ENCODE results near the gene IPO7.
A peak's percentile ranks its signal among the peaks of the same experiment; 100 is the strongest.

The IPO7 gene

GRCh38 chr11:9363954-9364912, 20.2 kb upstream of the IPO7 start:
- H3K4me3 ChIP-seq (ENCODE audit: low read depth, low read length), result peak overlapping the region; percentile 74
- no peaks in the 10 kb centered on the region for H3K36me3 ChIP-seq (ENCODE audit: insufficient read depth, low read length)
- peaks cover 32% of the 10 kb centered on the region for H3K4me1 ChIP-seq (ENCODE audit: control insufficient read depth, insufficient read depth, low read length, unreplicated experiment)
- H3K79me2 ChIP-seq (ENCODE audit: control insufficient read depth, insufficient read depth, low read length, unreplicated experiment), result no peaks in the 10 kb centered on the region
- peak overlapping the region; percentile 99 for H2AFZ ChIP-seq (ENCODE audit: low read length, unreplicated experiment)
- H3K27ac ChIP-seq (ENCODE audit: low read depth, low read length), result peak overlapping the region; percentile 93
- no peaks in the 10 kb centered on the region for H3K27me3 ChIP-seq (ENCODE audit: insufficient read depth, low read length)

GRCh38 chr11:9367551-9367950, 16.9 kb upstream of the IPO7 start:
- peak overlapping the region; percentile 28 for H2AFZ ChIP-seq (ENCODE audit: low read length, unreplicated experiment)
- H3K27ac ChIP-seq (ENCODE audit: low read depth, low read length), result peak overlapping the region; percentile 20; the same call in 1 of the 2 replicates
- H3K27me3 ChIP-seq (ENCODE audit: insufficient read depth, low read length), result no peaks in the 10 kb centered on the region
- no peaks in the 10 kb centered on the region for H3K79me2 ChIP-seq (ENCODE audit: control insufficient read depth, insufficient read depth, low read length, unreplicated experiment)
- H3K4me1 ChIP-seq (ENCODE audit: control insufficient read depth, insufficient read depth, low read length, unreplicated experiment), result peaks cover 22% of the 10 kb centered on the region
- no peaks in the 10 kb centered on the region for H3K36me3 ChIP-seq (ENCODE audit: insufficient read depth, low read length)
- no peak overlapping the region for H3K4me3 ChIP-seq (ENCODE audit: low read depth, low read length)

- Histone ChIP-seq H3K36me3 (ENCODE audit: insufficient read depth, low read length) (no peaks in the 10 kb centered on the region), H3K27me3 (ENCODE audit: insufficient read depth, low read length) (no peaks in the 10 kb centered on the region), H3K4me1 (ENCODE audit: control insufficient read depth, insufficient read depth, low read length, unreplicated experiment) (peaks cover 11% of the 10 kb centered on the region), H3K79me2 (ENCODE audit: control insufficient read depth, insufficient read depth, low read length, unreplicated experiment) (no peaks in the 10 kb centered on the region), H3K4me3 (ENCODE audit: low read depth, low read length) (no peak overlapping the region), H2AFZ (ENCODE audit: low read length, unreplicated experiment) (no peak overlapping the region), H3K27ac (ENCODE audit: low read depth, low read length) (peak overlapping the region; percentile 31; the same call in 1 of the 2 replicates)
Measured at GRCh38 chr11:9377036-9377435, 7.4 kb upstream of the IPO7 start.

- Histone ChIP-seq H3K27ac (ENCODE audit: low read depth, low read length) (no peak overlapping the region), H3K36me3 (ENCODE audit: insufficient read depth, low read length) (no peaks in the 10 kb centered on the region), H3K4me1 (ENCODE audit: control insufficient read depth, insufficient read depth, low read length, unreplicated experiment) (peaks cover 11% of the 10 kb centered on the region), H3K27me3 (ENCODE audit: insufficient read depth, low read length) (no peaks in the 10 kb centered on the region), H2AFZ (ENCODE audit: low read length, unreplicated experiment) (no peak overlapping the region), H3K79me2 (ENCODE audit: control insufficient read depth, insufficient read depth, low read length, unreplicated experiment) (no peaks in the 10 kb centered on the region), H3K4me3 (ENCODE audit: low read depth, low read length) (no peak overlapping the region)
Measured at GRCh38 chr11:9379041-9379440, 5.4 kb upstream of the IPO7 start.

GRCh38 chr11:9380773-9381172, 3.7 kb upstream of the IPO7 start:
- Histone ChIP-seq H3K27ac (ENCODE audit: low read depth, low read length) (no peak overlapping the region), H3K4me3 (ENCODE audit: low read depth, low read length) (no peak overlapping the region), H2AFZ (ENCODE audit: low read length, unreplicated experiment) (peak overlapping the region; percentile 10)

GRCh38 chr11:9385327-9385899, 961 bp downstream of the IPO7 start:
- Histone ChIP-seq H3K36me3 (ENCODE audit: insufficient read depth, low read length) (peaks cover 6% of the 10 kb centered on the region; the same call in 1 of the 2 replicates), H3K4me3 (ENCODE audit: low read depth, low read length) (peak overlapping the region; percentile 86), H3K27me3 (ENCODE audit: insufficient read depth, low read length) (no peaks in the 10 kb centered on the region), H2AFZ (ENCODE audit: low read length, unreplicated experiment) (no peak overlapping the region), H3K79me2 (ENCODE audit: control insufficient read depth, insufficient read depth, low read length, unreplicated experiment) (peaks cover 55% of the 10 kb centered on the region), H3K4me1 (ENCODE audit: control insufficient read depth, insufficient read depth, low read length, unreplicated experiment) (peaks cover 12% of the 10 kb centered on the region), H3K27ac (ENCODE audit: low read depth, low read length) (peak overlapping the region; percentile 86)

More at GRCh38 chr11:9380773-9381172, 3.7 kb upstream of the IPO7 start:
- peaks cover 14% of the 10 kb centered on the region for H3K79me2 ChIP-seq (ENCODE audit: control insufficient read depth, insufficient read depth, low read length, unreplicated experiment)
- peaks cover 11% of the 10 kb centered on the region for H3K4me1 ChIP-seq (ENCODE audit: control insufficient read depth, insufficient read depth, low read length, unreplicated experiment)
- no peaks in the 10 kb centered on the region for H3K27me3 ChIP-seq (ENCODE audit: insufficient read depth, low read length)
- H3K36me3 ChIP-seq (ENCODE audit: insufficient read depth, low read length), result no peaks in the 10 kb centered on the region; the same call in 1 of the 2 replicates

GRCh38 chr11:9386086-9386485, 1.6 kb downstream of the IPO7 start:
- Histone ChIP-seq H3K4me1 (ENCODE audit: control insufficient read depth, insufficient read depth, low read length, unreplicated experiment) (peaks cover 12% of the 10 kb centered on the region), H3K27ac (ENCODE audit: low read depth, low read length) (peak overlapping the region; percentile 86), H2AFZ (ENCODE audit: low read length, unreplicated experiment) (no peak overlapping the region), H3K4me3 (ENCODE audit: low read depth, low read length) (peak overlapping the region; percentile 86), H3K36me3 (ENCODE audit: insufficient read depth, low read length) (peaks cover 6% of the 10 kb centered on the region; the same call in 1 of the 2 replicates), H3K79me2 (ENCODE audit: control insufficient read depth, insufficient read depth, low read length, unreplicated experiment) (peaks cover 62% of the 10 kb centered on the region), H3K27me3 (ENCODE audit: insufficient read depth, low read length) (no peaks in the 10 kb centered on the region)

GRCh38 chr11:9386901-9387300, 2.4 kb downstream of the IPO7 start:
- Histone ChIP-seq H3K36me3 (ENCODE audit: insufficient read depth, low read length) (peaks cover 6% of the 10 kb centered on the region; the same call in 1 of the 2 replicates), H3K4me3 (ENCODE audit: low read depth, low read length) (peak overlapping the region; percentile 86), H3K4me1 (ENCODE audit: control insufficient read depth, insufficient read depth, low read length, unreplicated experiment) (peaks cover 12% of the 10 kb centered on the region), H3K79me2 (ENCODE audit: control insufficient read depth, insufficient read depth, low read length, unreplicated experiment) (peaks cover 70% of the 10 kb centered on the region), H3K27ac (ENCODE audit: low read depth, low read length) (peak overlapping the region; percentile 17; the same call in 1 of the 2 replicates), H3K27me3 (ENCODE audit: insufficient read depth, low read length) (no peaks in the 10 kb centered on the region), H2AFZ (ENCODE audit: low read length, unreplicated experiment) (no peak overlapping the region)

GRCh38 chr11:9396310-9396709, 11.9 kb downstream of the IPO7 start:
- H3K36me3 ChIP-seq (ENCODE audit: insufficient read depth, low read length), result peaks cover 9% of the 10 kb centered on the region; the same call in 1 of the 2 replicates
- H3K4me3 ChIP-seq (ENCODE audit: low read depth, low read length), result no peak overlapping the region
- H3K79me2 ChIP-seq (ENCODE audit: control insufficient read depth, insufficient read depth, low read length, unreplicated experiment), result peaks cover 98% of the 10 kb centered on the region
- H3K4me1 ChIP-seq (ENCODE audit: control insufficient read depth, insufficient read depth, low read length, unreplicated experiment), result peaks cover 20% of the 10 kb centered on the region
- no peak overlapping the region for H3K27ac ChIP-seq (ENCODE audit: low read depth, low read length)
- H3K27me3 ChIP-seq (ENCODE audit: insufficient read depth, low read length), result no peaks in the 10 kb centered on the region
- no peak overlapping the region for H2AFZ ChIP-seq (ENCODE audit: low read length, unreplicated experiment)

GRCh38 chr11:9396752-9397151, 12.3 kb downstream of the IPO7 start:
- Histone ChIP-seq H2AFZ (ENCODE audit: low read length, unreplicated experiment) (no peak overlapping the region), H3K36me3 (ENCODE audit: insufficient read depth, low read length) (peaks cover 9% of the 10 kb centered on the region; the same call in 1 of the 2 replicates), H3K79me2 (ENCODE audit: control insufficient read depth, insufficient read depth, low read length, unreplicated experiment) (peaks cover 99% of the 10 kb centered on the region), H3K4me1 (ENCODE audit: control insufficient read depth, insufficient read depth, low read length, unreplicated experiment) (peaks cover 20% of the 10 kb centered on the region), H3K4me3 (ENCODE audit: low read depth, low read length) (no peak overlapping the region), H3K27me3 (ENCODE audit: insufficient read depth, low read length) (no peaks in the 10 kb centered on the region), H3K27ac (ENCODE audit: low read depth, low read length) (no peak overlapping the region)
